Gastrocnemius medialis (tissue), 4 donors: Measurements from ENCODE around the gene PGM2. TPM values are rescaled to one million over a fixed set of nuclear protein-coding genes. Genes with fewer than 3 reads are reported as not detected.
"Not testable (repeated sequence)": the region's sequence is repeated elsewhere in the genome, so short reads cannot be mapped to it uniquely, and the experiment has no call there.

Source experiments
- ATAC-seq, 2 donors: fragments of 150-250 bp; one replicate each; pipeline ENCODE4 v1.9.1; 2016
- DNase-seq, 2 donors: peaks; one replicate each; pipeline ENCODE4 v3.0.0-alpha.2; 2019
- H3K27ac ChIP-seq, 4 donors: fragments of 200-600 bp; sonication (generic); 1 replicate in 1 of 4; 2 replicates in 3 of 4; pipeline ENCODE4 v1.5.1; 2016 to 2018; ENCODE audit warnings: mild to moderate bottlenecking in 2 of 4, moderate library complexity in 1 of 4
- H3K27me3 ChIP-seq, 3 donors: fragments of 200-600 bp; sonication (generic) in 2 of 3; 1 replicate in 1 of 3; 2 replicates in 2 of 3; pipeline versions ENCODE4 v1.5.1 to v1.6.0; 2016 to 2019; ENCODE audit warnings: mild to moderate bottlenecking in 1 of 3, moderate library complexity in 1 of 3
- H3K36me3 ChIP-seq, 2 donors: fragments of 200-600 bp; sonication (generic) in 1 of 2; one replicate each; pipeline ENCODE4 v1.5.1; 2017 to 2018
- H3K4me1 ChIP-seq, 2 donors: fragments of 200-600 bp; sonication (generic) in 1 of 2; one replicate each; pipeline ENCODE4 v1.5.1; 2016 to 2017; ENCODE audit warnings: mild to moderate bottlenecking in 2 of 2
- H3K4me3 ChIP-seq, 4 donors: fragments of 200-600 bp; sonication (generic) in 3 of 4; 1 replicate in 1 of 4; 2 replicates in 3 of 4; pipeline ENCODE4 v1.5.1; 2016 to 2019; ENCODE audit warnings: mild to moderate bottlenecking in 2 of 4
- H3K9me3 ChIP-seq, 3 donors: fragments of 200-600 bp; sonication (generic) in 2 of 3; 1 replicate in 1 of 3; 2 replicates in 2 of 3; pipeline ENCODE4 v1.5.1; 2016 to 2019
- POLR2A ChIP-seq, 2 donors: fragments of 450-650 bp; IDR thresholded peaks; one replicate each; pipeline ENCODE4 v1.6.1; 2017; ENCODE audit warnings: antibody characterized with exemption in 2 of 2, mild to moderate bottlenecking in 2 of 2, moderate library complexity in 2 of 2
- in situ Hi-C, 4 donors: fragments of 200-750 bp; cut with MboI; loops; one replicate each; pipeline versions ENCODE4 v1.15.0 to v1.8.0; 2017; ENCODE audit warnings: low sequenced_read_pairs in 4 of 4
- intact Hi-C: fragments of 100-400 bp; cut with DNase I; formaldehyde crosslinking; loops from one replicate; pipeline ENCODE4 v1.15.1; 2023; ENCODE audit warnings: low total_unique reads
- total RNA-seq, 4 donors: library from RNA; depleted of rRNA; stranded (reverse); fragments of >200 nt; gene quantifications; one replicate each; pipeline versions ENCODE4 v1.1.0 to v1.2.3, GENCODE V29; 2016
- TF ChIP-seq, protein P1 (sequence below), 5 experiments: fragments of 450-650 bp in 3 of 5; fragments of 200-600 bp in 2 of 5; sonication (generic) in 2 of 5; IDR thresholded peaks in 4 of 5; conservative IDR thresholded peaks in 1 of 5; 1 replicate in 4 of 5; 2 replicates in 1 of 5; pipeline ENCODE4 v1.5.1; 2016 to 2019; ENCODE audit warnings: antibody characterized with exemption in 5 of 5, mild to moderate bottlenecking in 3 of 5, moderate library complexity in 3 of 5

The PGM2 gene
- total RNA-seq, 4 donors from 2014 or later, result 0.92 to 3.7 (median 2.1) TPM

- ATAC-seq (peak in 1 of 2 donors; percentile 37), DNase-seq (no peak)
- no peak overlapping the region for H3K4me3 ChIP-seq
- H3K27me3 ChIP-seq, result no peaks in the 10 kb centered on the region
- peaks cover 5 to 6% of the 10 kb centered on the region in 2 donors for H3K4me1 ChIP-seq
- in situ Hi-C loops (no loop called here), intact Hi-C loops (no loop called here)
- H3K27ac ChIP-seq, result no peak overlapping the region
- TF ChIP-seq POLR2A (IDR thresholded peaks at IDR 0.05), result no peak
- TF ChIP-seq, protein P1, sequence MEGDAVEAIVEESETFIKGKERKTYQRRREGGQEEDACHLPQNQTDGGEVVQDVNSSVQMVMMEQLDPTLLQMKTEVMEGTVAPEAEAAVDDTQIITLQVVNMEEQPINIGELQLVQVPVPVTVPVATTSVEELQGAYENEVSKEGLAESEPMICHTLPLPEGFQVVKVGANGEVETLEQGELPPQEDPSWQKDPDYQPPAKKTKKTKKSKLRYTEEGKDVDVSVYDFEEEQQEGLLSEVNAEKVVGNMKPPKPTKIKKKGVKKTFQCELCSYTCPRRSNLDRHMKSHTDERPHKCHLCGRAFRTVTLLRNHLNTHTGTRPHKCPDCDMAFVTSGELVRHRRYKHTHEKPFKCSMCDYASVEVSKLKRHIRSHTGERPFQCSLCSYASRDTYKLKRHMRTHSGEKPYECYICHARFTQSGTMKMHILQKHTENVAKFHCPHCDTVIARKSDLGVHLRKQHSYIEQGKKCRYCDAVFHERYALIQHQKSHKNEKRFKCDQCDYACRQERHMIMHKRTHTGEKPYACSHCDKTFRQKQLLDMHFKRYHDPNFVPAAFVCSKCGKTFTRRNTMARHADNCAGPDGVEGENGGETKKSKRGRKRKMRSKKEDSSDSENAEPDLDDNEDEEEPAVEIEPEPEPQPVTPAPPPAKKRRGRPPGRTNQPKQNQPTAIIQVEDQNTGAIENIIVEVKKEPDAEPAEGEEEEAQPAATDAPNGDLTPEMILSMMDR (IDR thresholded peaks at IDR 0.05 in 4 of 5, conservative IDR thresholded peaks at IDR 0.05 in 1 of 5), result no peak
- H3K9me3 ChIP-seq, result no peaks in the 10 kb centered on the region
- no peaks in the 10 kb centered on the region for H3K36me3 ChIP-seq
Observed at GRCh38 chr4:37821953-37822605, 4.4 kb upstream of the PGM2 start.

- H3K36me3 ChIP-seq, H3K27me3 ChIP-seq, DNase-seq, ATAC-seq, H3K9me3 ChIP-seq, in situ Hi-C loops: not testable (repeated sequence)
- peaks cover 10 to 11% of the 10 kb centered on the region in 2 donors for H3K4me1 ChIP-seq
- H3K4me3 ChIP-seq, result peak overlapping the region; percentile 67 to 88 (median 78)
- peak overlapping the region; percentile 60 to 76 (median 74) for H3K27ac ChIP-seq
- TF ChIP-seq, protein P1 (IDR thresholded peaks at IDR 0.05 in 4 of 5, conservative IDR thresholded peaks at IDR 0.05 in 1 of 5), result peak in 1 of 5 experiments; percentile 17
- intact Hi-C loops, result loop anchor here (5.0 kb wide), 2 partner anchors 47 to 152 kb away; no protein-coding TSS in a partner anchor
Observed at GRCh38 chr4:37825501-37825900, 985 bp upstream of the PGM2 start.

DNA sequence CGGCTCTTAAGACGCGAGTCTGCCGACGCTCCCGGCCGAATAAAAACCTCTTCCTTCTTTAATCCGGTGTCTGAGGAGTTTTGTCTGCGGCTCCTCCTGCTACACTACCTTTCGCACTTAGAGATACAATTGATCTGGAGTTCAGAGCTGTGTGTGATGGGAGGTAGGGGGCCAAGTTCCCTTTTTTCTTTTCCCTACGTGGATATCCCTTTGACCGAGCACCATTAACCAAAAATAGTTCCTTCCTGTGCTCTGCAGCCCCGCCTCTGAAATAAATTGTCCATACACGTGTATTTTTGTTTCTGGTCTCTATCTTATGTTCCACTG is 555 bp upstream of the PGM2 start:
- ATAC-seq, result peak; percentile 23 to 29
- no peaks in the 10 kb centered on the region for H3K27me3 ChIP-seq
- TF ChIP-seq POLR2A (IDR thresholded peaks at IDR 0.05), result no peak
- TF ChIP-seq, protein P1 (IDR thresholded peaks at IDR 0.05 in 4 of 5, conservative IDR thresholded peaks at IDR 0.05 in 1 of 5), result no peak
- H3K4me1 ChIP-seq, result peaks cover 10 to 11% of the 10 kb centered on the region in 2 donors
- in situ Hi-C loops, result no loop called here
- H3K27ac ChIP-seq, result peak overlapping the region; percentile 60 to 76 (median 74)
- H3K36me3 ChIP-seq, result no peaks in the 10 kb centered on the region
- DNase-seq, result no peak
- no peaks in the 10 kb centered on the region for H3K9me3 ChIP-seq
- intact Hi-C loops, result loop anchor here (2.0 to 5.0 kb wide), 3 partner anchors 46 to 151 kb away; partner anchors contain the start of gene TBC1D1
- peak overlapping the region; percentile 67 to 88 (median 78) for H3K4me3 ChIP-seq

GRCh38 chr4:37827030-37827685 is 672 bp downstream of the PGM2 start:
- intact Hi-C loops, result loop anchor here (2.0 to 5.0 kb wide), 3 partner anchors 45 to 150 kb away; partner anchors contain the start of gene TBC1D1
- no peak for TF ChIP-seq POLR2A (IDR thresholded peaks at IDR 0.05)
- TF ChIP-seq, protein P1 (IDR thresholded peaks at IDR 0.05 in 4 of 5, conservative IDR thresholded peaks at IDR 0.05 in 1 of 5), result no peak
- DNase-seq, result peak in 1 of 2 donors; percentile 11

More at GRCh38 chr4:37827030-37827685, 672 bp downstream of the PGM2 start:
- in situ Hi-C loops, result no loop called here
- no peaks in the 10 kb centered on the region for H3K9me3 ChIP-seq
- peak overlapping the region; percentile 67 to 88 (median 78) for H3K4me3 ChIP-seq
- H3K4me1 ChIP-seq, result peaks cover 10 to 11% of the 10 kb centered on the region in 2 donors
- H3K36me3 ChIP-seq, result no peaks in the 10 kb centered on the region
- peak; percentile 5 to 42 for ATAC-seq
- peak overlapping the region; percentile 60 to 76 (median 74) for H3K27ac ChIP-seq
- no peaks in the 10 kb centered on the region for H3K27me3 ChIP-seq
